Limb (tissue), 2 donors: ENCODE data around the gene CAMK2D.

ENCODE experiments used
- DNase-seq, 2 donors: peaks; one replicate each; pipeline ENCODE4 v3.0.0-alpha.2; 2016; ENCODE audit errors: extremely low spot score in 2 of 2

CAMK2D gene

GRCh38 chr4:113445286-113445685, 316.3 kb downstream of the CAMK2D start:
- peak in 1 of 2 donors; percentile 42 for DNase-seq

- no peak for DNase-seq
Measured at GRCh38 chr4:113444386-113444785, 317.2 kb downstream of the CAMK2D start.

GRCh38 chr4:113442826-113443225, 318.7 kb downstream of the CAMK2D start:
- DNase-seq = no peak

GRCh38 chr4:113440371-113440770, 321.2 kb downstream of the CAMK2D start:
- no peak for DNase-seq

GRCh38 chr4:113438596-113438995, 322.9 kb downstream of the CAMK2D start:
- no peak for DNase-seq

- DNase-seq = no peak
Measured at GRCh38 chr4:113437129-113437528, 324.4 kb downstream of the CAMK2D start.

GRCh38 chr4:113436360-113436759, 325.2 kb downstream of the CAMK2D start:
- peak in 1 of 2 donors; percentile 59 for DNase-seq

- DNase-seq = no peak
Measured at GRCh38 chr4:113435893-113436292, 325.6 kb downstream of the CAMK2D start.

GRCh38 chr4:113434247-113434587, 327.3 kb downstream of the CAMK2D start:
- DNase-seq = no peak

GRCh38 chr4:113433536-113434246, 327.8 kb downstream of the CAMK2D start:
- no peak for DNase-seq

GRCh38 chr4:113433116-113433515, 328.4 kb downstream of the CAMK2D start:
- DNase-seq = no peak

GRCh38 chr4:113423631-113424030, 337.9 kb downstream of the CAMK2D start:
- no peak for DNase-seq

- no peak for DNase-seq
Measured at GRCh38 chr4:113420938-113421337, 340.6 kb downstream of the CAMK2D start.

- DNase-seq = no peak
Measured at GRCh38 chr4:113419631-113420030, 341.9 kb downstream of the CAMK2D start.

GRCh38 chr4:113411496-113411938, 350.0 kb downstream of the CAMK2D start:
- DNase-seq = no peak

- no peak for DNase-seq
Measured at GRCh38 chr4:113410686-113411085, 350.9 kb downstream of the CAMK2D start.

GRCh38 chr4:113409181-113409580, 352.4 kb downstream of the CAMK2D start:
- DNase-seq = no peak

GRCh38 chr4:113407409-113407808, 354.1 kb downstream of the CAMK2D start:
- no peak for DNase-seq

- no peak for DNase-seq
Measured at GRCh38 chr4:113406723-113407016, 354.9 kb downstream of the CAMK2D start.

GRCh38 chr4:113405874-113406722, 355.4 kb downstream of the CAMK2D start:
- DNase-seq = no peak

GRCh38 chr4:113404841-113405240, 356.7 kb downstream of the CAMK2D start:
- DNase-seq = no peak

GRCh38 chr4:113404167-113404571, 357.4 kb downstream of the CAMK2D start:
- DNase-seq = no peak
